IgD-negative memory B cell (primary cell): Measurements from ENCODE around the gene CAMKMT. TPM values are rescaled to one million over a fixed set of nuclear protein-coding genes. Genes with fewer than 3 reads are reported as not detected.

Experiments
- H3K27ac Mint-ChIP-seq, 3 donors: one replicate each; pipeline ENCODE4 v1.8.0; 2020 to 2022; ENCODE audit warnings: mild to moderate bottlenecking in 3 of 3, mixed read lengths in 3 of 3, moderate library complexity in 1 of 3
- H3K27me3 Mint-ChIP-seq: one replicate; pipeline ENCODE4 v1.8.0; 2021; ENCODE audit warnings: mixed read lengths
- H3K36me3 Mint-ChIP-seq: one replicate; pipeline ENCODE4 v1.8.0; 2020; ENCODE audit warnings: mild to moderate bottlenecking, mixed read lengths
- H3K4me1 Mint-ChIP-seq, 3 donors: one replicate each; pipeline ENCODE4 v1.8.0; 2020 to 2022; ENCODE audit warnings: mixed read lengths in 3 of 3, mild to moderate bottlenecking in 1 of 3
- H3K4me3 Mint-ChIP-seq, 4 donors: one replicate each; pipeline ENCODE4 v1.8.0; 2020 to 2022; ENCODE audit warnings: mild to moderate bottlenecking in 4 of 4, mixed read lengths in 4 of 4, moderate library complexity in 3 of 4
- H3K9me3 Mint-ChIP-seq, 3 donors: one replicate each; pipeline ENCODE4 v1.8.0; 2020 to 2021; ENCODE audit warnings: mixed read lengths in 3 of 3, mild to moderate bottlenecking in 1 of 3
- polyA plus RNA-seq: library from polyadenylated mRNA; unstranded; fragments of 300-500 nt; fragmentation: Illumina TruSeq; gene quantifications from one replicate; pipeline ENCODE4 v1.2.3, GENCODE V29; 2021

The CAMKMT gene
- polyA plus RNA-seq, 1 donor from 2014 or later: 12.2 TPM

DNA sequence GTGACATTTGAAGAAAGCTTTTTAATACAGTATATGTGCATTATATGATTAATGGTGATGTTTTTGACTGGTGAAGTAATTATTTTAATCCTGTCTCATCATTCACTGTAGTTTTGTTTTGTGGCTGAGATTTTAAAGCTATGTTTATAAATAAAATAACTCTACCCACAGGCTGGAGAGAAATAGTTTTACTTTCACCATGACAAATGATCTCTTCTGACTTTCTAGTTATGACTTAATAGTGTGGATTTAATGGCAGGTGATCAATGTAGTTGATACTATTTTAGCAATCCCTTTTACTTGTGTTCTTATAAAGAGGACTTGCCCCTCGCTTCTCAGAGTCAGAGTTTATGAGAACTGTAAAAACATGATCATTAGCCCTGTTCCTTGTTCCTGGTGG, 290.2 kb downstream of the CAMKMT start:
- H3K36me3 Mint-ChIP-seq: peaks cover 12% of the 10 kb centered on the region

DNA sequence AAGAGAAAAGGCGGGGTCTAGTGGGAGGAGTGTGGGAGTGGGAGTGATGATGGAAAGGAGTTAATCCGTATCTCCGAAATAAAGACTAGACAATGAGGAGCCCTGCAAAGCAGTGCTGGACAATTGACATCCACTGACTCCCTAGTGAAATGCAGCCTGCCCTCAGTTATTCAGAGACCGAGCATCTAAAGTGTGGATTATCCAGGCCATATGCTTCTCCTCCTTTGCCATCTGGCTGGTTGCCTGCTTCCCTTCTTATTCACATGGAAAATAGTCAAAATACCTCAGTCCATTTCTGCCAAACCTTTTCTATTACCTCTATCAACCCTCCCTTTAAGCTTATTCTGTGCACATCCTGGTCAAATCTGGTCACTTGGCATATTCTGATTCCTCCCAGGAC, 291.0 kb downstream of the CAMKMT start:
- peaks cover 3 to 6% (median 4%) of the 10 kb centered on the region in 3 donors for H3K4me1 Mint-ChIP-seq
- no peak overlapping the region for H3K4me3 Mint-ChIP-seq
- no peaks in the 10 kb centered on the region for H3K27me3 Mint-ChIP-seq
- H3K27ac Mint-ChIP-seq: no peak overlapping the region
- no peaks in the 10 kb centered on the region for H3K9me3 Mint-ChIP-seq
- peaks cover 9% of the 10 kb centered on the region for H3K36me3 Mint-ChIP-seq

More for the DNA sequence above, 290.2 kb downstream of the CAMKMT start:
- no peak overlapping the region for H3K27ac Mint-ChIP-seq
- H3K4me3 Mint-ChIP-seq: no peak overlapping the region
- no peaks in the 10 kb centered on the region for H3K9me3 Mint-ChIP-seq
- H3K4me1 Mint-ChIP-seq: peaks cover 3 to 7% (median 6%) of the 10 kb centered on the region in 3 donors
- H3K27me3 Mint-ChIP-seq: no peaks in the 10 kb centered on the region

DNA sequence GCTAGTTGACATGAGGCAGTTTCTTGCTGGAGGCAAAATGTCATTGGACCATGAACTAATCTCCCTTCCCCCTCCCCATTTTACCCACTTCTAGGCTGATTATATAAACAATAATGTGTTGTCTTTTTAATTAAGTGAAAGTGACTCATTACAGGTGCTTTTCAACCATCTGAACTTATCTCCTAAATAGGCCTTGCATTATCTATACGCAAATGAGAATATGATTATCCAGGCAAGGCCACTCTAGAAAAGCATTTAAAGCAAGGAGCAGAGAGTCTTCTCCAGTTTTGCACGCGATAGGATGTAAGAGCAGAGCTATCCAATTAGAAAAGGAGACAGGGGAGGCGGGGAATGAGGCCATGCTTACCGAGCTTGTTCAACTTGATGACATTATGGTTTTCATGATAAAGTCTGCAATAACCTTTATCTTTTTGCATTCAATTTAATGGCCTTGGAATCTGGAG, 293.7 kb downstream of the CAMKMT start:
- H3K27ac Mint-ChIP-seq: no peak overlapping the region
- H3K36me3 Mint-ChIP-seq: peaks cover 8% of the 10 kb centered on the region

DNA sequence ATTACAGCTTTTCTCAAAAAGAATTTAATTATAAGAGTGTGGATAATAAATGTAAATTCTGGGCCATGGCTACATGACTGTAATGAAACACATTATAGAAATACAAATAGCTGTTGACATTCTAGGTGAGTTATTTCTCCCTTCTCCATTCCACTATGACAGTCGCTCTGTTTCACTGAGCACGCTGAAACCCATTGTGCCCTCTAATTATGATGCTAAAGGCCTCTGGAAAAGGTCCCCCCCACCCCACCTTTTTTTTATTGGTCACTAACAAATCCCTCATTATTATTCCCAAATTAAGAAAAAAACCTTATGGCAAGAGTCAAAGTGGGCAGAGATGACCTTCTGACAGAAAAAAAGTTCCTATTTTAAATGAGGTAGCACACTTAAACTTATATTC, 294.7 kb downstream of the CAMKMT start:
- Mint-ChIP-seq H3K4me1 (peaks cover 3 to 6% (median 4%) of the 10 kb centered on the region in 3 donors), H3K4me3 (no peak overlapping the region), H3K27me3 (no peaks in the 10 kb centered on the region), H3K27ac (no peak overlapping the region), H3K36me3 (peaks cover 8% of the 10 kb centered on the region), H3K9me3 (no peaks in the 10 kb centered on the region)

More for the DNA sequence above, 293.7 kb downstream of the CAMKMT start:
- no peaks in the 10 kb centered on the region for H3K9me3 Mint-ChIP-seq
- H3K27me3 Mint-ChIP-seq: no peaks in the 10 kb centered on the region
- peaks cover 3 to 6% (median 4%) of the 10 kb centered on the region in 3 donors for H3K4me1 Mint-ChIP-seq
- H3K4me3 Mint-ChIP-seq: no peak overlapping the region

DNA sequence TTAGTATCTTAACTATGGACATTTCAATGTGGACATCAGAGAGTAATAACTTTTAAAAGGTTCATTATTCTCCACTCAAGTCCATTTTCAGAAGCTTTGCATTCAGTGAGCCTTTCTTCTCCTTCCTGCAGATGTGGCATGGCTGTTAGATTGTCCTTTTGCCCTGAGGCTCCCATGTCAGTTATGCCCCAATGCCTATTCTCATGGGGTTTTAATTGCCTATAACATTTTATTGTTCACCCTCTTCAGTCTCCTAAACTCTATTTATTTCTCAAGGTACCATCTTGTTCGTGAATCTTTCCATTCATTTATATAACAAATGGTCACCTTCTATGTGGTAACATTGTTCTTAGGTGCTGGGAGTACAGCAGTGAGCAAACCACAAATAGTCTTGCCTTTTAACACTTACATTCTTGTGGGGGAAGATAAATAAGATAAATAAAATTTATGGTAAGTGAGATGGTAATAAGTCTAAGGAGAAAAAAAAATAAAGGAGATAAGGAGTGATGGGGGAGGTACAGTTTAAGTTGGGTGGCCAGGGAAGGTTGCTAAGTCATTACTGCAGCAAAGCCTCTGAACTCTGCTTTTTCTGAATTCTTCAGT, 301.8 kb downstream of the CAMKMT start:
- Mint-ChIP-seq H3K27me3 (peaks cover 4% of the 10 kb centered on the region), H3K27ac (no peak overlapping the region), H3K36me3 (peaks cover 12% of the 10 kb centered on the region), H3K4me1 (peaks cover 0 to 6% (median 4%) of the 10 kb centered on the region in 3 donors), H3K9me3 (no peaks in the 10 kb centered on the region), H3K4me3 (no peak overlapping the region)

DNA sequence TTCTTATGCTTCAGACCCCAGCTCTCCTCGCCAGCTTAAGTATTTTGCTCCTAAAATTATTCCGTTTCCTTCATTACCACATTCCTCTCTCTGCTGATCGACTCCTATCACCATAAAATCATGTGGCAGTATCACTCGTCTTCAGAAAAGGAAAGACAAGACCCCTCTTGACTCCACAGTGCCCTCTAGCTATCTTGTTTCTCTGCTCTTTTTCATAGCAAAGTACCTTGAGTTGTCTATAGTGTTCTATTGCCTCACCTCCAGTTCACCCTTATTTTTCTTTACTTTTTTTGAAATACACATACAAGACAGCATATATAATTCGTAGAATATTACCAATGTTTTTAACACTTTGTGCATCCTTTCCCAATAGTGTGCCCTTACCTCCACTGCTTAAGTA, 306.6 kb downstream of the CAMKMT start:
- H3K4me3 Mint-ChIP-seq: no peak overlapping the region
- H3K9me3 Mint-ChIP-seq: no peaks in the 10 kb centered on the region
- peaks cover 6 to 10% (median 7%) of the 10 kb centered on the region in 3 donors for H3K4me1 Mint-ChIP-seq
- H3K36me3 Mint-ChIP-seq: peaks cover 10% of the 10 kb centered on the region
- H3K27ac Mint-ChIP-seq: no peak overlapping the region
- H3K27me3 Mint-ChIP-seq: peaks cover 4% of the 10 kb centered on the region

DNA sequence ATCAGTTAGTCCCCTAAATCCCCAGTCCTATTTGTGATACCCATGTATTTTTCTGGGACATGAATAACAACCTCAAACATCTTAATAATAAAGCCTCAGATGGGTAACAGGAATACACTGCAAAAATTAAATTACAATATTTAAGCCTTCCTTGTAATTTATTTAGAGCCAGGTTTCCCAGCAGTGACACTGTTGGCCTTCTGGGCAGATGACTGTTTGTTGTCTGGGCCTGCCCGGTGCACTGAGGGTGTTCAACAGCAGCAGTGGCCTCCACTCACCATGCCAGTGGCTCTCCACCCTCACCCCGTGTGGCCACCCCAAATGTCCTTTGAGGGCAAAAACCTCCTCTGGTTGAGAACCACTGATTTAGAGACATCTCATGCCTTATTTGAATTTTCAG, 309.5 kb downstream of the CAMKMT start:
- H3K9me3 Mint-ChIP-seq: no peaks in the 10 kb centered on the region
- no peak overlapping the region for H3K27ac Mint-ChIP-seq
- peaks cover 11% of the 10 kb centered on the region for H3K36me3 Mint-ChIP-seq
- H3K4me3 Mint-ChIP-seq: no peak overlapping the region
- peaks cover 4% of the 10 kb centered on the region for H3K27me3 Mint-ChIP-seq
- H3K4me1 Mint-ChIP-seq: peaks cover 7 to 13% (median 9%) of the 10 kb centered on the region in 3 donors

DNA sequence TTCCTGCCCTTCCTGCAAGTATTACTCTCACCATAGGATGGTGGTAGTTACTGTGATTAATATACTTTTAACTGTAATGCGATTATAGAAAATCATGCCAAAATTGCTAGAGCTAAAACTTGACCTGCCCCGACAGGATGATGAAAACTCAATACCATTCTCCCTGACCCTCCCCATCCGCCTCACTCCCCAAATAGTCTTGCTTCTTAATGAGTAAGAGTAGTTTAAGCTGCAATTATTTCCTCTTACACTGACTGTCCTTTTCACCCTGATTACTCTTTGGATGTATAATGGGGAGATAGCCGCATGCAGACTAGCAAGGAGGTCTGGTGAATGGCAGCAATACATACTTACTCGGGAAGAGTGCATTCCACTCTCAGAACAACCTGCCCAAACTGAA, 310.2 kb downstream of the CAMKMT start:
- Mint-ChIP-seq H3K4me3 (no peak overlapping the region), H3K4me1 (peaks cover 7 to 13% (median 9%) of the 10 kb centered on the region in 3 donors), H3K27ac (no peak overlapping the region), H3K9me3 (no peaks in the 10 kb centered on the region), H3K36me3 (peaks cover 11% of the 10 kb centered on the region), H3K27me3 (peaks cover 4% of the 10 kb centered on the region)

DNA sequence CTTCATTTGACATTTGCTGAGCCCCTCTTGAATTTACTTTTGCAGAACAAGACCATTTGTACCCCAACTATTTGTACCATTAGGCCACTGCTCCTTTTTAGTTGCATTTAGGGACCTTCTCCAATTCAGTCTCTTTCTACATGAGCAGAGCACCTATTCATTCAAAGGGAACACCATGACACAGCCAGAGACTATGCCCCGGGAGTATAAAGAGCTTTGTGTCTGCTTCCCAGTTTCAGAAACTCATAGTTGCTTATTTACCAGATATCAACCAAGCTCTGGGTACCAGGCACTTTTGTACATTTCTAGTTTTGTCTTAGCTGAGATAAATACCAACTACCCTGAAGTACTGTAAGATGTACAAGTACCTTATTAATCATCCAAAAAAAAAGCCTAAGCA, 310.7 kb downstream of the CAMKMT start:
- Mint-ChIP-seq H3K4me1 (peaks cover 7 to 11% (median 9%) of the 10 kb centered on the region in 3 donors), H3K4me3 (no peak overlapping the region), H3K27me3 (peaks cover 4% of the 10 kb centered on the region), H3K9me3 (no peaks in the 10 kb centered on the region), H3K36me3 (peaks cover 9% of the 10 kb centered on the region), H3K27ac (no peak overlapping the region)

DNA sequence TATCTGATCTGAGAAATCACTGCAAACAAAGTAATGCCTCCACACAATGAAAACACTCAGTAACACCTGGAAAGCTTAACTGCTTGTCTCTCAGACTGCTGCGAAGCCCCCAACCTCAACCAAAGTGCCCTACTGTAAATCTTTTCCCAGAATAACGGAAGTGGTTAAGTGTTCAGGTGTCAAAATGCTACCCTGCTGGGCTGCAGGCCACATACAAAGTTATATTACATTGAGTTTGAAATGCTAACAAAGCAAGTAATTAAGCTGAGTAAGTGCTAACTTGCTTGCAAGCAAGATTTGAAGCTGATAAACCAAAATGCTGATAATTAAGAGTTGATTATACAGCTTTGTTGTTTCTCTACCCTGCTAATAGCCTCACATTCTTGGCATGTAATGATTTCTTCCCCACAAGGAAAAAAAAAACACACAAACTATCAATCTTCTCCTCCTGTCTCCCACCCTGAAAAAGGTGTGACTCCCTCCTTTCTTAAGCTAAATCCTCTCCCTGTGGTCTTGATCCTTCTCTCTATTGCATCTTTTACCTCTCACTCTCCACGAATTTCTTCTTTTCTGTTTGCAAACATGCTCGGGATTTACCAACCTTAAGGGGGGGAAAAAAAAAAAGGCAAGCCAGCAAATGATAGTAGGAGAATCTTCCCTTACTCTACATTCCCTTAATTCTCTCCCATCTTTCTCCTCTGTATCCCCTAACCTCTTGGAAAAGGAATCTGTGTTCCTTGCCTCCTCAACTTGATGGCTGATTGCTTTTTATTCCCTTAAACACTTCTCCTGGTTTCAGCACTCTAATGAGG, 312.9 kb downstream of the CAMKMT start:
- H3K27me3 Mint-ChIP-seq: no peaks in the 10 kb centered on the region
- peaks cover 3% of the 10 kb centered on the region for H3K36me3 Mint-ChIP-seq
- no peak overlapping the region for H3K27ac Mint-ChIP-seq
- no peaks in the 10 kb centered on the region for H3K9me3 Mint-ChIP-seq
- peaks cover 5 to 7% (median 7%) of the 10 kb centered on the region in 3 donors for H3K4me1 Mint-ChIP-seq
- no peak overlapping the region for H3K4me3 Mint-ChIP-seq

DNA sequence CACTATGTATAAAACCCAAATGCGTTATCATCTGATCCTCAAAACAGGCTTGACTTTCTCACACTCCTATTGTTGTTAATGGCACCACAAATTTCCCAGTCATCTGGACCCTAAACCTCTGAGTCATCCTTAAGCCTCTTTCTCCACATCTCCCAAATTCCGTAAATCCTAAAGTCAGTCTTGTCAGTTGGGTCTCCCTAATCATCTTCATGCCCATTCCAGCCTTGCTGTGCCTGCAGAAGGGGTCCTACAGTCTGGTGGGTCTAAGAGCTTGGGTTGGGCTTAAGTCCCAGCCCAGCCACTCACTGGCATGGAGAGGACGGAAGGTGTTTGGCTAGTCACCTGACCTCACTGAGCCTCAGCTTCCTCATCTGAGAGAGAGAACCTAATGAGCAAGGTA, 314.6 kb downstream of the CAMKMT start:
- no peaks in the 10 kb centered on the region for H3K27me3 Mint-ChIP-seq
- peaks cover 4 to 7% (median 5%) of the 10 kb centered on the region in 3 donors for H3K4me1 Mint-ChIP-seq
- no peaks in the 10 kb centered on the region for H3K9me3 Mint-ChIP-seq
- no peak overlapping the region for H3K27ac Mint-ChIP-seq
- H3K4me3 Mint-ChIP-seq: no peak overlapping the region
- peaks cover 4% of the 10 kb centered on the region for H3K36me3 Mint-ChIP-seq

DNA sequence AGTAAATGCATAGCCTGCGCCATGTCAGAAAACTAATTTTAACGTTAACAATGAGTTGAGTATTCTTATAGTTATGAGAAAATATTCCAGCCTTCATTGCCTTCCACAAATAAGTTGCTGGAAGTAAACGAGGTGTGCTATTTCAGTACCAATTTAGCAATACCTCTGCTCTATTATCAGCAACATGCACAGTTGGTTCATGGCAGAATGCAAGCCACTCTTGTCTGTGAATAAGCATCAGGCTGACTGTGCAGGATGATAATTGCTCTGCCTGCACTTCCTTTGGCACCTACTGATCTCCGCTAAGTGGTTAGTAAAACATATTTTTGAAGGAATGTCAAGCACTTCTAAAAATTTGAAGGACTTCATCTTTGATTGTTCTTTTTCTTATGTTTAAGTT, 317.8 kb downstream of the CAMKMT start:
- Mint-ChIP-seq H3K36me3 (peaks cover 2% of the 10 kb centered on the region), H3K4me3 (no peak overlapping the region), H3K27ac (no peak overlapping the region), H3K27me3 (no peaks in the 10 kb centered on the region), H3K4me1 (no peaks in the 10 kb centered on the region), H3K9me3 (no peaks in the 10 kb centered on the region)

DNA sequence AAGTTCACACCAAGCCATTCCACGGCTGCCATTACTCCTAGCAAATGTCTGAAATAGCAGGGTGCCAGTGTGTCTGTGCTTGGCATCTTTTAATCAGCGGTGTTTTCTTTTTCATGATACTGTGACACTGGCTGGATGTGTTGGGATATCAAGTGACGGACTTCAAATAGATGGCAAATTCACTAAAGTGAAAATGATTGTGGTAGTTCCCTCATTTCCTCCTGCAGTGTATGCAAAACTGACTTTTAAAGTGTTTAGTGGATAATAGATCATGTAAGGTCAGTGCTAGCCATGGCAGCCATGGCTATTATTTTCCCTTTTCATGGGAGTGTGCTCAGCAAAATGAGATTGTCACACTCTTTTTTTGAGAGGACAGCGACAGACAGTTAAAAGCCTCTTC, 318.2 kb downstream of the CAMKMT start:
- Mint-ChIP-seq H3K9me3 (no peaks in the 10 kb centered on the region), H3K27ac (no peak overlapping the region), H3K36me3 (peaks cover 2% of the 10 kb centered on the region), H3K4me3 (no peak overlapping the region), H3K27me3 (no peaks in the 10 kb centered on the region), H3K4me1 (no peaks in the 10 kb centered on the region)

DNA sequence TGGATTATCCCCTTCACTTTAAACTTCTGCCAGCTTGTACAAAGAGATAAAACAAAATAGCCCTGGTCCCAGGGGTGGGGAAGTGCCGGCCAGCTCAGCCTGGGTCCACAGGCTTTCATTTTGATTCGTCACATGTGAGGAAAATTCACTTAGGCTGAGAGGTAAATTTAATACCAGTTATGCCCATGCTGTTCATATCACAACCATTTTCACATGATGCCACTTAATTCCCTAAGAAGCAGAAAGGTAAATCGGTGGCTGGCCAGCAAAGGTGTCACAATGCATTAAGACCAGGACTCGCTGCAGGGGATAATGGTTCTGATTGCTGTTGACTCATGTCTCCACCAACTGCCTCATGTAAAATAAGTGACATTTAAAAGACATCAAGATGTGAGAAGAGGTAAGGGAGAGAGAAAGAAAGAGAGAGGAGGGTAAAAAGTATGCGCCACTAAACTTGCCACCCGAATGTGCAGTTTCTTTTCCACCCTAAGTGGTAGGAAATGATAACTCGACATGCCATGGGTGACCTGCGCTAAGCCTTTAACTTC, 318.8 kb downstream of the CAMKMT start:
- Mint-ChIP-seq H3K9me3 (no peaks in the 10 kb centered on the region), H3K27me3 (no peaks in the 10 kb centered on the region), H3K4me3 (no peak overlapping the region), H3K27ac (no peak overlapping the region), H3K4me1 (peaks cover 0 to 2% (median 0%) of the 10 kb centered on the region in 3 donors), H3K36me3 (peaks cover 2% of the 10 kb centered on the region)

DNA sequence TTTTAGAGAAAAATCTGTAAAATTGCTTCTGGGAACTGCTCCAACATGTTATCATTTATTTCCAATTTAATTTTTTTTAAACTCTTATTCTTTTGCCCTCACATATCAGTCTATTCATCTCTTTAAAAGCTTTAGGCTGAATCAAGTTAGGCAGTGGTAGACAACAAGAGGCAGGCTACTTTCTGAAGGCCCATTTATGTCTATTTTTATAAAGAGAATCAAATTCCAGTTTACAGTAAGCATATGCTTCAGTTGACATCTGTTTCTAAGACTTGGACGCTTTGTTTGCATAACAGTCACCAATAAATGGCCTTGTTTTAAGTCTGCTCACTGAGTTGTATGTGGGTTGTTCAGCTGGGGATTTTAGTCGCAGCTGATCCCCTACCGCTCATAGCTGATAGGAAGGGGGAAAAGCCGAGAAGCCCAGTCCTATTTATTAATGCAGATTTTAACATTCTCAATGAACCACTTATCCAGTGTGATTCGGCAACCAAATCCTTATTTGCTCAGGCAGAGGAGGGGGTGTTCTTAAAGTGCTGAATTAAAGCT, 319.3 kb downstream of the CAMKMT start:
- Mint-ChIP-seq H3K27ac (no peak overlapping the region), H3K4me3 (no peak overlapping the region), H3K9me3 (no peaks in the 10 kb centered on the region), H3K4me1 (peaks cover 0 to 2% (median 0%) of the 10 kb centered on the region in 3 donors), H3K27me3 (no peaks in the 10 kb centered on the region), H3K36me3 (peaks cover 2% of the 10 kb centered on the region)
